Liver (tissue), 3 donors: Measurements from ENCODE around the gene CDC42SE2.

Source experiments
- FOXA1 ChIP-seq: IDR thresholded peaks from 2 replicates; pipeline ENCODE4 v1.6.1; 2016; ENCODE audit warnings: antibody characterized with exemption
- GABPA ChIP-seq, 2 donors: IDR thresholded peaks in 1 of 2; conservative IDR thresholded peaks in 1 of 2; 2 replicates each; pipeline ENCODE4 v1.6.1; 2016; ENCODE audit warnings: antibody characterized with exemption in 2 of 2, mild to moderate bottlenecking in 1 of 2, moderate library complexity in 1 of 2
- NR2F2 ChIP-seq: IDR thresholded peaks from 2 replicates; pipeline ENCODE4 v1.6.1; 2016; ENCODE audit warnings: antibody characterized with exemption
- RAD21 ChIP-seq, 2 donors: IDR thresholded peaks; 2 replicates each; pipeline ENCODE4 v1.6.1; 2016; ENCODE audit warnings: antibody characterized with exemption in 2 of 2, mild to moderate bottlenecking in 2 of 2
- TAF1 ChIP-seq: conservative IDR thresholded peaks from 2 replicates; pipeline ENCODE4 v1.6.1; 2016; ENCODE audit warnings: antibody characterized with exemption, mild to moderate bottlenecking
- TF ChIP-seq, protein P1 (sequence below): IDR thresholded peaks from 2 replicates; pipeline ENCODE4 v1.6.1; 2016; ENCODE audit warnings: antibody characterized with exemption, mild to moderate bottlenecking
- TF ChIP-seq, protein P2 (sequence below): fragments of 150-350 bp; IDR thresholded peaks from 2 replicates; pipeline ENCODE4 v1.5.1; 2017; ENCODE audit warnings: improper control_type of control experiment, low read depth, low read length; ENCODE audit not compliant: missing input control
- TF ChIP-seq, protein P3 (sequence below): IDR thresholded peaks from 2 replicates; pipeline ENCODE4 v1.6.1; 2016; ENCODE audit warnings: antibody characterized with exemption
- donor health status: healthy.
- donor health status: healthy.

DNA sequence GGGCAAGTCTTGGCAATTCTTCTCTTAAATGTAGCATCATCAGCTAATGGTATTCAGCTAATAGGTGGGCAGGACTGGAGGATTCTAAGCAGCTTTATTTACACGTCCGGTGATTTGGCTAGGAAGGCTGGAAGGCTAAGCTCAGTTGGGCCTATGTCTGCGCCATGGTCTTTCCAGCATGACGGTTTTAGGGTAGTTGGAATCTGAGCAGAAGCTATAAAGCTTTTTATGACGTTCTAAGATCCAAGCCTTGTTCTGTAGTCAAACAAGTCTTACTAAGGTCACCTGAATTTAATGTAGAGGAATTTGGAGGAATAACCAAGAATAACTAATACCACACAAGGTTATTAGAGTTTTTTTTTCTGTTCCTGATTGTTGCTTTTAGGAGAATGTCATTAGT is 66.2 kb downstream of the CDC42SE2 start:
- TF ChIP-seq, protein P1, sequence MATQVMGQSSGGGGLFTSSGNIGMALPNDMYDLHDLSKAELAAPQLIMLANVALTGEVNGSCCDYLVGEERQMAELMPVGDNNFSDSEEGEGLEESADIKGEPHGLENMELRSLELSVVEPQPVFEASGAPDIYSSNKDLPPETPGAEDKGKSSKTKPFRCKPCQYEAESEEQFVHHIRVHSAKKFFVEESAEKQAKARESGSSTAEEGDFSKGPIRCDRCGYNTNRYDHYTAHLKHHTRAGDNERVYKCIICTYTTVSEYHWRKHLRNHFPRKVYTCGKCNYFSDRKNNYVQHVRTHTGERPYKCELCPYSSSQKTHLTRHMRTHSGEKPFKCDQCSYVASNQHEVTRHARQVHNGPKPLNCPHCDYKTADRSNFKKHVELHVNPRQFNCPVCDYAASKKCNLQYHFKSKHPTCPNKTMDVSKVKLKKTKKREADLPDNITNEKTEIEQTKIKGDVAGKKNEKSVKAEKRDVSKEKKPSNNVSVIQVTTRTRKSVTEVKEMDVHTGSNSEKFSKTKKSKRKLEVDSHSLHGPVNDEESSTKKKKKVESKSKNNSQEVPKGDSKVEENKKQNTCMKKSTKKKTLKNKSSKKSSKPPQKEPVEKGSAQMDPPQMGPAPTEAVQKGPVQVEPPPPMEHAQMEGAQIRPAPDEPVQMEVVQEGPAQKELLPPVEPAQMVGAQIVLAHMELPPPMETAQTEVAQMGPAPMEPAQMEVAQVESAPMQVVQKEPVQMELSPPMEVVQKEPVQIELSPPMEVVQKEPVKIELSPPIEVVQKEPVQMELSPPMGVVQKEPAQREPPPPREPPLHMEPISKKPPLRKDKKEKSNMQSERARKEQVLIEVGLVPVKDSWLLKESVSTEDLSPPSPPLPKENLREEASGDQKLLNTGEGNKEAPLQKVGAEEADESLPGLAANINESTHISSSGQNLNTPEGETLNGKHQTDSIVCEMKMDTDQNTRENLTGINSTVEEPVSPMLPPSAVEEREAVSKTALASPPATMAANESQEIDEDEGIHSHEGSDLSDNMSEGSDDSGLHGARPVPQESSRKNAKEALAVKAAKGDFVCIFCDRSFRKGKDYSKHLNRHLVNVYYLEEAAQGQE: no peak
- TF ChIP-seq, protein P2, sequence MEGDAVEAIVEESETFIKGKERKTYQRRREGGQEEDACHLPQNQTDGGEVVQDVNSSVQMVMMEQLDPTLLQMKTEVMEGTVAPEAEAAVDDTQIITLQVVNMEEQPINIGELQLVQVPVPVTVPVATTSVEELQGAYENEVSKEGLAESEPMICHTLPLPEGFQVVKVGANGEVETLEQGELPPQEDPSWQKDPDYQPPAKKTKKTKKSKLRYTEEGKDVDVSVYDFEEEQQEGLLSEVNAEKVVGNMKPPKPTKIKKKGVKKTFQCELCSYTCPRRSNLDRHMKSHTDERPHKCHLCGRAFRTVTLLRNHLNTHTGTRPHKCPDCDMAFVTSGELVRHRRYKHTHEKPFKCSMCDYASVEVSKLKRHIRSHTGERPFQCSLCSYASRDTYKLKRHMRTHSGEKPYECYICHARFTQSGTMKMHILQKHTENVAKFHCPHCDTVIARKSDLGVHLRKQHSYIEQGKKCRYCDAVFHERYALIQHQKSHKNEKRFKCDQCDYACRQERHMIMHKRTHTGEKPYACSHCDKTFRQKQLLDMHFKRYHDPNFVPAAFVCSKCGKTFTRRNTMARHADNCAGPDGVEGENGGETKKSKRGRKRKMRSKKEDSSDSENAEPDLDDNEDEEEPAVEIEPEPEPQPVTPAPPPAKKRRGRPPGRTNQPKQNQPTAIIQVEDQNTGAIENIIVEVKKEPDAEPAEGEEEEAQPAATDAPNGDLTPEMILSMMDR: no peak
- TF ChIP-seq, protein P3, sequence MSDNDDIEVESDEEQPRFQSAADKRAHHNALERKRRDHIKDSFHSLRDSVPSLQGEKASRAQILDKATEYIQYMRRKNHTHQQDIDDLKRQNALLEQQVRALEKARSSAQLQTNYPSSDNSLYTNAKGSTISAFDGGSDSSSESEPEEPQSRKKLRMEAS: no peak
- no peak for TF ChIP-seq TAF1
- TF ChIP-seq NR2F2: no peak
- TF ChIP-seq FOXA1: no peak
- no peak for TF ChIP-seq RAD21 (IDR thresholded peaks at IDR 0.05)
- no peak for TF ChIP-seq GABPA (IDR thresholded peaks at IDR 0.05 in 1 of 2, conservative IDR thresholded peaks at IDR 0.05 in 1 of 2)
